HL-60 (cell line): ENCODE results near the gene ARMC9.
A peak's percentile ranks its signal among the peaks of the same experiment; 100 is the strongest.

Experiments
- DNase-seq, 2 experiments: peaks; one replicate each; pipeline ENCODE4 v3.0.0-alpha.2; 2010 to 2020; ENCODE audit warnings: low read depth in 1 of 2, low spot score in 1 of 2
- H3K27ac ChIP-seq: fragments of 250-450 bp; sonication (Bioruptor Pico); replicated peaks from 2 replicates; pipeline ENCODE4 v1.5.1; 2020; ENCODE audit warnings: mild to moderate bottlenecking, moderate library complexity
- H3K27me3 ChIP-seq: fragments of 250-450 bp; sonication (Bioruptor Pico); 2 replicates; pipeline ENCODE4 v1.5.1; 2021; ENCODE audit warnings: mild to moderate bottlenecking, moderate library complexity; ENCODE audit not compliant: insufficient read depth, poor library complexity, severe bottlenecking
- H3K4me3 ChIP-seq: replicated peaks from 2 replicates; pipeline ENCODE4 v1.5.1; 2011; ENCODE audit warnings: mild to moderate bottlenecking, control low read depth, low read length; ENCODE audit not compliant: insufficient read depth
- CTCF ChIP-seq: IDR thresholded peaks from one replicate; pipeline ENCODE4 v1.5.1; 2011; ENCODE audit warnings: low read length, control low read depth, inconsistent platforms; ENCODE audit not compliant: insufficient read depth
- GABPA ChIP-seq: IDR thresholded peaks from 2 replicates; pipeline ENCODE4 v1.6.1; 2012; ENCODE audit warnings: low read depth
- POLR2AphosphoS5 ChIP-seq: IDR thresholded peaks from 2 replicates; pipeline ENCODE4 v1.6.1; 2012; ENCODE audit warnings: low read depth
- REST ChIP-seq: IDR thresholded peaks from 2 replicates; pipeline ENCODE4 v1.6.1; 2012; ENCODE audit warnings: low read depth; ENCODE audit not compliant: insufficient replicate concordance
- SPI1 ChIP-seq: IDR thresholded peaks from 2 replicates; pipeline ENCODE4 v1.6.1; 2012; ENCODE audit warnings: low read depth, mild to moderate bottlenecking, borderline replicate concordance

Gene ARMC9

GRCh38 chr2:231342061-231342711 lies 143.8 kb downstream of the ARMC9 start:
- H3K27ac ChIP-seq: peak overlapping the region; percentile 74
- peak in 1 of 2 experiments; percentile 56 for DNase-seq
- no peaks in the 10 kb centered on the region for H3K27me3 ChIP-seq
- TF ChIP-seq REST: no peak
- TF ChIP-seq SPI1: peak; percentile 60; the same call in 1 of the 2 replicates
- no peak overlapping the region for H3K4me3 ChIP-seq

GRCh38 chr2:231343006-231343710 lies 144.7 kb downstream of the ARMC9 start:
- H3K27ac ChIP-seq: peak overlapping the region; percentile 74
- no peak for TF ChIP-seq POLR2AphosphoS5
- TF ChIP-seq GABPA: no peak
- no peak for TF ChIP-seq SPI1

GRCh38 chr2:231343988-231344387 lies 145.6 kb downstream of the ARMC9 start:
- no peak overlapping the region for H3K27ac ChIP-seq
- TF ChIP-seq GABPA (no peak), POLR2AphosphoS5 (no peak), SPI1 (no peak), REST (no peak), CTCF (no peak)
- no peaks in the 10 kb centered on the region for H3K27me3 ChIP-seq
- no peak overlapping the region for H3K4me3 ChIP-seq
- DNase-seq: no peak

More at GRCh38 chr2:231343006-231343710, 144.7 kb downstream of the ARMC9 start:
- Histone ChIP-seq H3K27me3 (no peaks in the 10 kb centered on the region), H3K4me3 (no peak overlapping the region)
- DNase-seq: no peak

- no peak for TF ChIP-seq REST
- no peak for TF ChIP-seq CTCF
- TF ChIP-seq POLR2AphosphoS5: no peak
- TF ChIP-seq GABPA: no peak
- no peak for TF ChIP-seq SPI1
Observed at GRCh38 chr2:231344851-231345250, 146.4 kb downstream of the ARMC9 start.

More at GRCh38 chr2:231344851-231345250, 146.4 kb downstream of the ARMC9 start:
- no peak for DNase-seq
- Histone ChIP-seq H3K27ac (no peak overlapping the region), H3K27me3 (no peaks in the 10 kb centered on the region), H3K4me3 (no peak overlapping the region)
